ENCODE data around the gene UBE2E2. TPM values are rescaled to one million over a fixed set of nuclear protein-coding genes. Genes with fewer than 3 reads are reported as not detected.

Gene UBE2E2
- total and polyA plus RNA-seq, 4 donors, result 21.5 to 87.5 (median 29.0) TPM

- WGBS, 2 donors, result 90 to 99% methylated on average over 2 of the region's 2 CpGs
- H3K4me1 ChIP-seq (ENCODE audit: control insufficient read depth in 5 of 5, insufficient read depth in 5 of 5, low read length in 5 of 5), result no peaks in the 10 kb centered on the region
Observed at GRCh38 chr3:23242106-23242505, 39.0 kb downstream of the UBE2E2 start.

GRCh38 chr3:23244324-23245041, 41.4 kb downstream of the UBE2E2 start:
- no peak overlapping the region for H3K27ac ChIP-seq (ENCODE audit: low read depth in 1 of 2, low read length in 1 of 2)
- H3K9me3 ChIP-seq (ENCODE audit: control insufficient read depth in 4 of 4, insufficient read depth in 3 of 4, low read length in 3 of 4), result no peaks in the 10 kb centered on the region
- no peaks in the 10 kb centered on the region for H3K36me3 ChIP-seq (ENCODE audit: control insufficient read depth in 4 of 4, insufficient read depth in 4 of 4, low read length in 4 of 4)
- peak in 1 of 3 donors; percentile 10 for DNase-seq
- no peak overlapping the region for H3K4me3 ChIP-seq
- no peak overlapping the region for H3K9ac ChIP-seq (ENCODE audit: insufficient read depth in 1 of 2, low read length in 2 of 2)
- no peak for ATAC-seq (ENCODE audit: insufficient read depth, low FRiP score)
- no peaks in the 10 kb centered on the region for H3K27me3 ChIP-seq (ENCODE audit: control insufficient read depth in 3 of 3, insufficient read depth in 3 of 3, low read length in 2 of 3)
- H3K4me1 ChIP-seq (ENCODE audit: control insufficient read depth in 5 of 5, insufficient read depth in 5 of 5, low read length in 5 of 5), result no peaks in the 10 kb centered on the region
- TF ChIP-seq CTCF (IDR thresholded peaks at IDR 0.05; ENCODE audit: control extremely low read depth, extremely low read depth), result no peak
- 53 to 81% methylated on average over 2 of the region's 2 CpGs for WGBS, 2 donors

More at GRCh38 chr3:23242106-23242505, 39.0 kb downstream of the UBE2E2 start:
- Histone ChIP-seq H3K36me3 (ENCODE audit: control insufficient read depth in 4 of 4, insufficient read depth in 4 of 4, low read length in 4 of 4) (no peaks in the 10 kb centered on the region), H3K27ac (ENCODE audit: low read depth in 1 of 2, low read length in 1 of 2) (no peak overlapping the region), H3K27me3 (ENCODE audit: control insufficient read depth in 3 of 3, insufficient read depth in 3 of 3, low read length in 2 of 3) (no peaks in the 10 kb centered on the region), H3K9ac (ENCODE audit: insufficient read depth in 1 of 2, low read length in 2 of 2) (no peak overlapping the region), H3K4me3 (no peak overlapping the region), H3K9me3 (ENCODE audit: control insufficient read depth in 4 of 4, insufficient read depth in 3 of 4, low read length in 3 of 4) (no peaks in the 10 kb centered on the region)
- ATAC-seq (ENCODE audit: insufficient read depth, low FRiP score), result no peak
- no peak for DNase-seq
- no peak for TF ChIP-seq CTCF (IDR thresholded peaks at IDR 0.05; ENCODE audit: control extremely low read depth, extremely low read depth)

- H3K27me3 ChIP-seq (ENCODE audit: control insufficient read depth in 3 of 3, insufficient read depth in 3 of 3, low read length in 2 of 3), result no peaks in the 10 kb centered on the region
- H3K9ac ChIP-seq (ENCODE audit: insufficient read depth in 1 of 2, low read length in 2 of 2), result no peak overlapping the region
- H3K4me1 ChIP-seq (ENCODE audit: control insufficient read depth in 5 of 5, insufficient read depth in 5 of 5, low read length in 5 of 5), result no peaks in the 10 kb centered on the region
- no peaks in the 10 kb centered on the region for H3K36me3 ChIP-seq (ENCODE audit: control insufficient read depth in 4 of 4, insufficient read depth in 4 of 4, low read length in 4 of 4)
- no peaks in the 10 kb centered on the region for H3K9me3 ChIP-seq (ENCODE audit: control insufficient read depth in 4 of 4, insufficient read depth in 3 of 4, low read length in 3 of 4)
- H3K4me3 ChIP-seq, result no peak overlapping the region
- DNase-seq (no peak), ATAC-seq (ENCODE audit: insufficient read depth, low FRiP score) (no peak)
- H3K27ac ChIP-seq (ENCODE audit: low read depth in 1 of 2, low read length in 1 of 2), result no peak overlapping the region
- no peak for TF ChIP-seq CTCF (IDR thresholded peaks at IDR 0.05; ENCODE audit: control extremely low read depth, extremely low read depth)
- WGBS, 2 donors, result 81 to 92% methylated on average over 3 of the region's 3 CpGs
Observed at GRCh38 chr3:23246651-23247050, 43.5 kb downstream of the UBE2E2 start.

All from lung (tissue), 12 donors.